Testis (tissue), 2 donors: ENCODE results near the gene FXR1.

Experiments
- CTCF ChIP-seq, 3 experiments: fragments of 450-650 bp in 2 of 3; fragments of 200-600 bp in 1 of 3; sonication (generic) in 1 of 3; IDR thresholded peaks; one replicate each; pipeline ENCODE4 v1.5.1; 2016 to 2019; ENCODE audit warnings: antibody characterized with exemption in 3 of 3, mild to moderate bottlenecking in 2 of 3, moderate library complexity in 1 of 3
- POLR2A ChIP-seq: fragments of 450-650 bp; IDR thresholded peaks from one replicate; pipeline ENCODE4 v1.6.1; 2017; ENCODE audit warnings: antibody characterized with exemption, mild to moderate bottlenecking, moderate library complexity

DNA sequence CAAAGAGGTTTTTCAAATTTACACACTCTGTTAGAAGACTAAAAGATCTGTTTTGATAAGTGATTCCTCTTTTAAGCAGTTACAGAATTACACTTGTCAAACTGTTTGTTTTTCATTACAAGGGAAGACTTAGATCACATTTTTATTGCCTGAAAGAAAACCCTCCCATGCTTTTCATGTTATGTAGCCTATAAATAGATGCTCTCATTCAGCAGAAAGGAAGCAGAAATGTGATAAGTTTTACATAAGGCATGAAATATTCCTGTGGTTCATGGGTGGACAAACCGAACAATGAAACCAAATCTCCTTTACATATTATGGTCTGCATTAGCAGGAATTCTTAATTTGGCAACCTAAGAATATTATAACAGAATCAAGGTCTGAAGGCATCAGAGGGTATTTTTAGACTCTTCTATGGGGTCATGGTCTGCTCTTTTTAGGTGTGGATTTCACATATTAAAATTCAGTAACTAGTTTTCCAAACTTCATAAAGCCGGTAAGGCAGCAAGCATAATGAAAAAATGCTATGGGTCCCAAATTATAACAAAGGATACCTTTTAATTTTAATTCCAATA lies 37.3 kb upstream of the FXR1 start:
- no peak for TF ChIP-seq CTCF (IDR thresholded peaks at IDR 0.05)
- TF ChIP-seq POLR2A: no peak
